ENCODE data around the gene TRMT1. TPM values are rescaled to one million over a fixed set of nuclear protein-coding genes. Genes with fewer than 3 reads are reported as not detected.

Gene TRMT1
- total RNA-seq, 1 donor from 2014 or later, result 54.2 TPM

- Mint-ChIP-seq H3K27me3 (ENCODE audit: unreplicated experiment) (peaks cover 11% of the 10 kb centered on the region), H3K4me3 (ENCODE audit: unreplicated experiment) (no peak overlapping the region), H3K9me3 (ENCODE audit: unreplicated experiment) (no peaks in the 10 kb centered on the region), H3K27ac (ENCODE audit: unreplicated experiment) (no peak overlapping the region), H3K36me3 (ENCODE audit: low read depth, unreplicated experiment) (peaks cover 19% of the 10 kb centered on the region), H3K4me1 (ENCODE audit: unreplicated experiment) (peaks cover 8% of the 10 kb centered on the region)
- no peak for DNase-seq (ENCODE audit: low spot score)
- no peak for TF ChIP-seq CTCF (IDR thresholded peaks at IDR 0.05; ENCODE audit: unreplicated experiment)
These were observed 29.2 kb downstream of the TRMT1 start for GRCh38 chr19:13087295-13087694.

GRCh38 chr19:13086341-13086740 lies 30.2 kb downstream of the TRMT1 start:
- peaks cover 19% of the 10 kb centered on the region for H3K36me3 Mint-ChIP-seq (ENCODE audit: low read depth, unreplicated experiment)
- H3K4me1 Mint-ChIP-seq (ENCODE audit: unreplicated experiment), result peaks cover 11% of the 10 kb centered on the region
- H3K9me3 Mint-ChIP-seq (ENCODE audit: unreplicated experiment), result no peaks in the 10 kb centered on the region
- peak overlapping the region; percentile 38 for H3K4me3 Mint-ChIP-seq (ENCODE audit: unreplicated experiment)
- no peak for DNase-seq (ENCODE audit: low spot score)
- H3K27me3 Mint-ChIP-seq (ENCODE audit: unreplicated experiment), result peaks cover 9% of the 10 kb centered on the region
- no peak for TF ChIP-seq CTCF (IDR thresholded peaks at IDR 0.05; ENCODE audit: unreplicated experiment)
- no peak overlapping the region for H3K27ac Mint-ChIP-seq (ENCODE audit: unreplicated experiment)

- Mint-ChIP-seq H3K4me1 (ENCODE audit: unreplicated experiment) (peaks cover 11% of the 10 kb centered on the region), H3K36me3 (ENCODE audit: low read depth, unreplicated experiment) (peaks cover 19% of the 10 kb centered on the region), H3K4me3 (ENCODE audit: unreplicated experiment) (no peak overlapping the region), H3K27ac (ENCODE audit: unreplicated experiment) (peak overlapping the region; percentile 39), H3K9me3 (ENCODE audit: unreplicated experiment) (no peaks in the 10 kb centered on the region), H3K27me3 (ENCODE audit: unreplicated experiment) (peaks cover 9% of the 10 kb centered on the region)
- DNase-seq (ENCODE audit: low spot score), result no peak
- no peak for TF ChIP-seq CTCF (IDR thresholded peaks at IDR 0.05; ENCODE audit: unreplicated experiment)
These were observed 30.9 kb downstream of the TRMT1 start for GRCh38 chr19:13085666-13086065.

GRCh38 chr19:13083627-13084026 lies 32.9 kb downstream of the TRMT1 start:
- Mint-ChIP-seq H3K27ac (ENCODE audit: unreplicated experiment) (no peak overlapping the region), H3K27me3 (ENCODE audit: unreplicated experiment) (peaks cover 10% of the 10 kb centered on the region), H3K4me3 (ENCODE audit: unreplicated experiment) (no peak overlapping the region), H3K4me1 (ENCODE audit: unreplicated experiment) (peaks cover 11% of the 10 kb centered on the region), H3K36me3 (ENCODE audit: low read depth, unreplicated experiment) (peaks cover 17% of the 10 kb centered on the region), H3K9me3 (ENCODE audit: unreplicated experiment) (no peaks in the 10 kb centered on the region)
- no peak for TF ChIP-seq CTCF (IDR thresholded peaks at IDR 0.05; ENCODE audit: unreplicated experiment)
- DNase-seq (ENCODE audit: low spot score), result no peak

- no peak for TF ChIP-seq CTCF (IDR thresholded peaks at IDR 0.05; ENCODE audit: unreplicated experiment)
- Mint-ChIP-seq H3K27me3 (ENCODE audit: unreplicated experiment) (peaks cover 7% of the 10 kb centered on the region), H3K27ac (ENCODE audit: unreplicated experiment) (no peak overlapping the region), H3K36me3 (ENCODE audit: low read depth, unreplicated experiment) (peaks cover 13% of the 10 kb centered on the region), H3K4me1 (ENCODE audit: unreplicated experiment) (peaks cover 11% of the 10 kb centered on the region), H3K9me3 (ENCODE audit: unreplicated experiment) (no peaks in the 10 kb centered on the region), H3K4me3 (ENCODE audit: unreplicated experiment) (no peak overlapping the region)
- no peak for DNase-seq (ENCODE audit: low spot score)
These were observed 33.5 kb downstream of the TRMT1 start for GRCh38 chr19:13083008-13083404.

Data from endothelial cell (in vitro differentiated cells).